Prostate gland (tissue), 2 donors: ENCODE data around the gene CXCL6. TPM values are rescaled to one million over a fixed set of nuclear protein-coding genes. Genes with fewer than 3 reads are reported as not detected.

Experiments
- DNase-seq: peaks from one replicate; pipeline ENCODE4 v3.0.0-alpha.2; 2019; ENCODE audit warnings: low spot score
- H3K27ac ChIP-seq, 2 donors: fragments of 200-600 bp; sonication (generic); 2 replicates each; pipeline ENCODE4 v1.5.1; 2017 to 2019
- H3K27me3 ChIP-seq: fragments of 200-600 bp; sonication (generic); replicated peaks from 2 replicates; pipeline ENCODE4 v1.5.1; 2019; ENCODE audit not compliant: insufficient read depth
- H3K36me3 ChIP-seq, 2 donors: fragments of 200-600 bp; sonication (generic); 1 replicate in 1 of 2; 2 replicates in 1 of 2; pipeline versions ENCODE4 v1.5.1 to v1.8.1; 2017 to 2019
- H3K4me1 ChIP-seq: fragments of 200-600 bp; sonication (generic); replicated peaks from 2 replicates; pipeline ENCODE4 v1.5.1; 2019
- H3K4me3 ChIP-seq, 2 donors: fragments of 200-600 bp; sonication (generic); 2 replicates each; pipeline ENCODE4 v1.5.1; 2017 to 2019
- H3K9me3 ChIP-seq: fragments of 200-600 bp; sonication (generic); 2 replicates; pipeline ENCODE4 v1.5.1; 2017
- POLR2A ChIP-seq: fragments of 450-650 bp; IDR thresholded peaks from one replicate; pipeline ENCODE4 v1.6.1; 2016; ENCODE audit warnings: antibody characterized with exemption, mild to moderate bottlenecking
- POLR2AphosphoS5 ChIP-seq: sonication (generic); formaldehyde crosslinking; IDR thresholded peaks from one replicate; pipeline ENCODE4 v1.6.1; 2017; ENCODE audit warnings: antibody characterized with exemption
- WGBS: methylation state at CpG from one replicate; pipeline ENCODE4 v1.1.5; 2018; 5-methylcytosine and 5-hydroxymethylcytosine counted together
- intact Hi-C: fragments of 100-400 bp; cut with DNase I; formaldehyde crosslinking; loops from one replicate; pipeline ENCODE4 v1.14.2; 2022
- total RNA-seq, 2 donors: library from RNA; depleted of rRNA; stranded (reverse); fragments of >200 nt; gene quantifications; one replicate each; pipeline ENCODE4 v1.1.0, GENCODE V29; 2016
- TF ChIP-seq, protein P1 (sequence below), 4 experiments: fragments of 200-600 bp in 2 of 4; fragments of 450-650 bp in 2 of 4; sonication (generic) in 2 of 4; IDR thresholded peaks; 1 replicate in 3 of 4; 2 replicates in 1 of 4; pipeline ENCODE4 v1.5.1; 2016 to 2019; ENCODE audit warnings: antibody characterized with exemption in 4 of 4, mild to moderate bottlenecking in 2 of 4, moderate library complexity in 2 of 4

Gene CXCL6
- total RNA-seq, 2 donors from 2014 or later = 5.2 to 8.4 TPM

- Histone ChIP-seq H3K4me1 (no peaks in the 10 kb centered on the region), H3K36me3 (no peaks in the 10 kb centered on the region), H3K27me3 (no peaks in the 10 kb centered on the region), H3K4me3 (no peak overlapping the region), H3K27ac (no peak overlapping the region), H3K9me3 (no peaks in the 10 kb centered on the region)
- WGBS = 72% methylated on average over 2 of the region's 2 CpGs
- DNase-seq = no peak
- TF ChIP-seq, protein P1, sequence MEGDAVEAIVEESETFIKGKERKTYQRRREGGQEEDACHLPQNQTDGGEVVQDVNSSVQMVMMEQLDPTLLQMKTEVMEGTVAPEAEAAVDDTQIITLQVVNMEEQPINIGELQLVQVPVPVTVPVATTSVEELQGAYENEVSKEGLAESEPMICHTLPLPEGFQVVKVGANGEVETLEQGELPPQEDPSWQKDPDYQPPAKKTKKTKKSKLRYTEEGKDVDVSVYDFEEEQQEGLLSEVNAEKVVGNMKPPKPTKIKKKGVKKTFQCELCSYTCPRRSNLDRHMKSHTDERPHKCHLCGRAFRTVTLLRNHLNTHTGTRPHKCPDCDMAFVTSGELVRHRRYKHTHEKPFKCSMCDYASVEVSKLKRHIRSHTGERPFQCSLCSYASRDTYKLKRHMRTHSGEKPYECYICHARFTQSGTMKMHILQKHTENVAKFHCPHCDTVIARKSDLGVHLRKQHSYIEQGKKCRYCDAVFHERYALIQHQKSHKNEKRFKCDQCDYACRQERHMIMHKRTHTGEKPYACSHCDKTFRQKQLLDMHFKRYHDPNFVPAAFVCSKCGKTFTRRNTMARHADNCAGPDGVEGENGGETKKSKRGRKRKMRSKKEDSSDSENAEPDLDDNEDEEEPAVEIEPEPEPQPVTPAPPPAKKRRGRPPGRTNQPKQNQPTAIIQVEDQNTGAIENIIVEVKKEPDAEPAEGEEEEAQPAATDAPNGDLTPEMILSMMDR (IDR thresholded peaks at IDR 0.05) = no peak
- TF ChIP-seq POLR2A = no peak
- TF ChIP-seq POLR2AphosphoS5 = no peak
- intact Hi-C loops = no loop called here
Measured at GRCh38 chr4:73844806-73845205, 8.3 kb downstream of the CXCL6 start.

GRCh38 chr4:73847526-73848182 lies 11.2 kb downstream of the CXCL6 start:
- no peak overlapping the region for H3K27ac ChIP-seq
- WGBS = 93% methylated on average over 3 of the region's 3 CpGs
- H3K4me1 ChIP-seq = no peaks in the 10 kb centered on the region
- no peak for DNase-seq
- intact Hi-C loops = no loop called here
- TF ChIP-seq POLR2AphosphoS5 (no peak), POLR2A (no peak)
- TF ChIP-seq, protein P1 (IDR thresholded peaks at IDR 0.05) = no peak
- no peak overlapping the region for H3K4me3 ChIP-seq
- H3K9me3 ChIP-seq = no peaks in the 10 kb centered on the region
- H3K36me3 ChIP-seq = no peaks in the 10 kb centered on the region
- no peaks in the 10 kb centered on the region for H3K27me3 ChIP-seq

DNA sequence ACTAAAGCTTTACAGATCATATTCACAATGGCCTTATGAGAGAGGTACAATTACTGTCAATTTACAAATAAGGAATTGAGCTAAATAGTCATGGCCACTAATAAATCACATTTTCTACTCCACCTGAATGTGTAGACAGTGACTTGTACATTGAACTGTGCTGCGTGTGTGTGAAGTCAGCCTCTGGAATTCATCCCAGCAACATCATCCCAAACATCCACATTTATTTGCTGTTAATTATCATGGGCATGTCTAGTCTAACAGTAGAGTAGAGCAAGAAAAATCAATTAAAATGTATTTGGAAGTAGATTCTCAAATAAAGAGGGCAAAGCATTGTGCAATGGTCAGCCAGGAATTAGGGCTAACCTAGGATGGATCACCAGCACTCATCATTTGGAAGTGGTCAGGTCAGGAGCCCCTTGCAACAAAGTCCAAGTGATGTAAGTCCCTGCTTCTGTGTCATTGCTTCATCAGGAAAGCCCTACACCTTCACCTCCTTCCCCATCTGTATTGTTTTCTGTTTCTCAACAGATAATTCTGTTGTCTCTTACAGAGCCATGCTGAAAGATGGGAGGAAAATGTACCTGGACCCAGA lies 11.8 kb downstream of the CXCL6 start:
- 83% methylated on average over 1 of the region's 1 CpG for WGBS
- no peak for DNase-seq
- no peak overlapping the region for H3K4me3 ChIP-seq
- H3K27ac ChIP-seq = no peak overlapping the region
- H3K9me3 ChIP-seq = no peaks in the 10 kb centered on the region
- TF ChIP-seq, protein P1 (IDR thresholded peaks at IDR 0.05) = no peak
- TF ChIP-seq POLR2A (no peak), POLR2AphosphoS5 (no peak)
- no peaks in the 10 kb centered on the region for H3K4me1 ChIP-seq
- no peaks in the 10 kb centered on the region for H3K36me3 ChIP-seq
- H3K27me3 ChIP-seq = no peaks in the 10 kb centered on the region
- intact Hi-C loops = no loop called here

DNA sequence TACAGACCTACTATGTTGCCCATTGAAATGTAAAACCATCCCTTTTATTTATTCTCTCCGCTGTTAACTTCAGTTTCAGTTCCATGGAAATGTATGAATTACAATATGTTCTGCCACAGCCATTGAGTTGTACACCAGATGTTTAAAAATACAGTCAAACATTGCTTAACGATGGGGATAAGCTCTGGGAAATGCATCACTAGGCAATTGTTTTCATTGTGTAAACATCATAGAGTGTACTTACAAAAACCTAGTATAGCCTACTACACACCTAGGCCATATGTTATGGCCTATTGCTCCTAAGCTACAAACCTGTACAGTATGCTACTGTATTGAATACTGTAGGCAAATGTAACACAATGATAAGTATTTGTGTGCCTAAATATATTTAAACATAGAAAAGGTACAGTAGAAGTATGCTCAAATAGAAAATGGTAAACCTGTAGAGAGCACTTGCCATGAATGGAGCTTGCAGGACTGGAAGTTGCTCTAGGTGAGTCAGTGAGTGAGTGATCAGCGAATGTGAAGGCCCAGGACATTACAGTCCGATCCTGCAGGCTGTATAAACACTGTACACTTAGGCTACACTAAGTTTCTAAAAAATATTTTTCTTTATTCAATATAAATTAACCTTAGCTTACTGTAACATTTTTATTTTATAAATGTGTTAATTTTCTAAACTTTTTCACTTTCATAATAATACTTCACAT lies 13.9 kb downstream of the CXCL6 start:
- Histone ChIP-seq H3K4me1 (no peaks in the 10 kb centered on the region), H3K27me3 (no peaks in the 10 kb centered on the region), H3K36me3 (no peaks in the 10 kb centered on the region), H3K4me3 (no peak overlapping the region), H3K27ac (no peak overlapping the region), H3K9me3 (no peaks in the 10 kb centered on the region)
- WGBS = 81% methylated on average over 4 of the region's 4 CpGs
- DNase-seq = no peak
- intact Hi-C loops = loop anchor here (10.0 kb wide), 1 partner anchor 116 kb away; no protein-coding TSS in a partner anchor
- TF ChIP-seq POLR2A (no peak), POLR2AphosphoS5 (no peak)
- TF ChIP-seq, protein P1 (IDR thresholded peaks at IDR 0.05) = no peak
